DMS79 (cell line): Measurements from ENCODE around the gene SNAP29.
A peak's percentile ranks its signal among the peaks of the same experiment; 100 is the strongest.
"Not testable (repeated sequence)": the region's sequence is repeated elsewhere in the genome, so short reads cannot be mapped to it uniquely, and the experiment has no call there.

ENCODE experiments used
- DNase-seq: peaks from one replicate; lab custom pipeline; 2025; lab: John Stamatoyannopoulos, UW

The SNAP29 gene

GRCh38 chr22:20901093-20902033 is 42.6 kb downstream of the SNAP29 start:
- DNase-seq = not testable (repeated sequence)

GRCh38 chr22:20903093-20903492 is 44.3 kb downstream of the SNAP29 start:
- no peak for DNase-seq

GRCh38 chr22:20904008-20904979 is 45.5 kb downstream of the SNAP29 start:
- no peak for DNase-seq

- DNase-seq = no peak
Measured at GRCh38 chr22:20904980-20905355, 46.2 kb downstream of the SNAP29 start.

GRCh38 chr22:20905415-20906386 is 46.9 kb downstream of the SNAP29 start:
- no peak for DNase-seq

GRCh38 chr22:20906387-20906767 is 47.6 kb downstream of the SNAP29 start:
- DNase-seq = no peak

GRCh38 chr22:20908717-20909116 is 49.9 kb downstream of the SNAP29 start:
- DNase-seq = not testable (repeated sequence)

GRCh38 chr22:20909543-20910303 is 50.9 kb downstream of the SNAP29 start:
- no peak for DNase-seq

- no peak for DNase-seq
Measured at GRCh38 chr22:20912494-20912893, 53.7 kb downstream of the SNAP29 start.

- peak; percentile 81 for DNase-seq
Measured at GRCh38 chr22:20916916-20917810, 58.4 kb downstream of the SNAP29 start, which contains the start of gene CRKL. TSS of gene CRKL (plus strand) at chr22:20917407. CDS start at chr22:20917935, 528 bp downstream.

- DNase-seq = no peak
Measured at GRCh38 chr22:20918663-20919218, 59.9 kb downstream of the SNAP29 start.

- DNase-seq = no peak
Measured at GRCh38 chr22:20919718-20920117, 60.9 kb downstream of the SNAP29 start.

- no peak for DNase-seq
Measured at GRCh38 chr22:20920881-20921203, 62.0 kb downstream of the SNAP29 start.

- no peak for DNase-seq
Measured at GRCh38 chr22:20922141-20922751, 63.4 kb downstream of the SNAP29 start.

- no peak for DNase-seq
Measured at GRCh38 chr22:20926243-20926642, 67.4 kb downstream of the SNAP29 start.

GRCh38 chr22:20927940-20928572 is 69.2 kb downstream of the SNAP29 start:
- DNase-seq = no peak

GRCh38 chr22:20928573-20928967 is 69.8 kb downstream of the SNAP29 start:
- no peak for DNase-seq

GRCh38 chr22:20930004-20930403 is 71.2 kb downstream of the SNAP29 start:
- DNase-seq = no peak
